ENCODE measurements around the gene NAALADL2. TPM values are rescaled to one million over a fixed set of nuclear protein-coding genes. Genes with fewer than 3 reads are reported as not detected.

NAALADL2 gene
- total RNA-seq, 1 donor: 54.5 TPM

GRCh38 chr3:175502155-175502554, 643.0 kb downstream of the NAALADL2 start:
- peak; percentile 1 for DNase-seq (ENCODE audit: low read depth)
- TF ChIP-seq, protein P1, sequence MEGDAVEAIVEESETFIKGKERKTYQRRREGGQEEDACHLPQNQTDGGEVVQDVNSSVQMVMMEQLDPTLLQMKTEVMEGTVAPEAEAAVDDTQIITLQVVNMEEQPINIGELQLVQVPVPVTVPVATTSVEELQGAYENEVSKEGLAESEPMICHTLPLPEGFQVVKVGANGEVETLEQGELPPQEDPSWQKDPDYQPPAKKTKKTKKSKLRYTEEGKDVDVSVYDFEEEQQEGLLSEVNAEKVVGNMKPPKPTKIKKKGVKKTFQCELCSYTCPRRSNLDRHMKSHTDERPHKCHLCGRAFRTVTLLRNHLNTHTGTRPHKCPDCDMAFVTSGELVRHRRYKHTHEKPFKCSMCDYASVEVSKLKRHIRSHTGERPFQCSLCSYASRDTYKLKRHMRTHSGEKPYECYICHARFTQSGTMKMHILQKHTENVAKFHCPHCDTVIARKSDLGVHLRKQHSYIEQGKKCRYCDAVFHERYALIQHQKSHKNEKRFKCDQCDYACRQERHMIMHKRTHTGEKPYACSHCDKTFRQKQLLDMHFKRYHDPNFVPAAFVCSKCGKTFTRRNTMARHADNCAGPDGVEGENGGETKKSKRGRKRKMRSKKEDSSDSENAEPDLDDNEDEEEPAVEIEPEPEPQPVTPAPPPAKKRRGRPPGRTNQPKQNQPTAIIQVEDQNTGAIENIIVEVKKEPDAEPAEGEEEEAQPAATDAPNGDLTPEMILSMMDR (IDR thresholded peaks at IDR 0.05; ENCODE audit: insufficient read depth, low read length): no peak
- no peak overlapping the region for H3K4me3 ChIP-seq (ENCODE audit: low read depth, low read length)

GRCh38 chr3:175511219-175511785, 652.2 kb downstream of the NAALADL2 start:
- DNase-seq (ENCODE audit: low read depth): no peak
- no peak overlapping the region for H3K4me3 ChIP-seq (ENCODE audit: low read depth, low read length)
- TF ChIP-seq, protein P1 (IDR thresholded peaks at IDR 0.05; ENCODE audit: insufficient read depth, low read length): no peak

DNA sequence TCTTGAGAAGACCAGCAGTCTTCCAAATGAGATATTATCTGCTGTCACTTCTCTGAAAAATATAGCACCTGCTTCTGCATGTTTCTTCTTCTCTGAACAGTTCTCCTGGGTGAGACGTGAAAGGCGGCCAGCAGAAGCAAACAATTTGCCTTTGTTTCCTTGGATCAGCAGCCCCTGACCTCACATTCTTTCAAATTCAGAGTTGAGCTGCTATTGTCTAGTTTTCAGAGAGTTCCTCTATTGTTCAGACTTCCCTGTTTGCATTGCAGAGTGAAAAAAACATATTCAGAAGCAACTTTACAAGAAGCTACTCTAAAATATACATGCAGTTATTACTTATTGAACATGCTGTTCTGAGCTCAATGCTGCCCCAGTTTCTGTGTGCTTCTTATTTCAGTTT, 653.6 kb downstream of the NAALADL2 start:
- TF ChIP-seq, protein P1 (IDR thresholded peaks at IDR 0.05; ENCODE audit: insufficient read depth, low read length): no peak
- DNase-seq (ENCODE audit: low read depth): no peak

DNA sequence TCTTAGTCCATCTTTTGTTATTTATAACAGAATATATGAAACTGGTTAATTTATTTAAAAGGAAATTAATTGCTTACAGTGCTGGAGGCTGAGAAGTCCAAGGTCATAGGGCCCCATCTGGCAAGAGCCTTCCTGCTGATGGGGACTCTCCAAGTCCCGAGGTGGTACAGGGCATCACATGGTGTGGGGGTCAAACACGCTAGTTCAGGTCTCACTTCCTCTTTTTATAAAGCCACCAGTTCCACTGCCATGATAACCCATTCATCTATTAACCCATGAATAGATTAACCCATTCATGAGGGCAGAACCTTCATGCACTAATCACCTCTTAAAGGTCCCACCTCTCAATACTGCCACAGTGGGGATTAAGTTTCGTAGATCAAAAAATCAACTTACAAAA, 659.3 kb downstream of the NAALADL2 start:
- TF ChIP-seq, protein P1 (IDR thresholded peaks at IDR 0.05; ENCODE audit: insufficient read depth, low read length): no peak
- H3K4me3 ChIP-seq (ENCODE audit: low read depth, low read length): no peak overlapping the region
- no peak for DNase-seq (ENCODE audit: low read depth)

More for the DNA sequence above, 653.6 kb downstream of the NAALADL2 start:
- H3K4me3 ChIP-seq (ENCODE audit: low read depth, low read length): no peak overlapping the region

GRCh38 chr3:175521406-175521805, 662.3 kb downstream of the NAALADL2 start:
- DNase-seq (ENCODE audit: low read depth): no peak
- TF ChIP-seq, protein P1 (IDR thresholded peaks at IDR 0.05; ENCODE audit: insufficient read depth, low read length): no peak
- H3K4me3 ChIP-seq (ENCODE audit: low read depth, low read length): no peak overlapping the region

DNA sequence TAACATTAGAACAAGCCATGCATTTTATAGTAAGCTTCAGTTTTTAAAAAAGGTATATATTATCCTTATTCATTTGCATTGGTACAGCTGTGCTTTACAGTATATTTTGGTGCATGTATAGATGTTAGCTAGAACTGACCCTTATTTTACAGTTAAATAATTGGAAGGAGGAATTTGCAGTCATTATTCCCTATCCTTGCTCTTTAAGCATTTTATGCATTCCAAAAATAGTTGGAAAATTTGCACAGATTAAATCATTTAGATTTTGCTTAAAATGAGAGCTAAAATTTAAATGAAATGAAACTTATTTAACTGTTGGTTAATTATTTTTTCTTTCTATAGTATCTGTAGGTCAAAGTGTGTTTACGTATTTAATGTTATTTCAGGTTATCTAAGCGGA, 667.1 kb downstream of the NAALADL2 start:
- peak overlapping the region; percentile 62 for H3K4me3 ChIP-seq (ENCODE audit: low read depth, low read length)
- TF ChIP-seq, protein P1 (IDR thresholded peaks at IDR 0.05; ENCODE audit: insufficient read depth, low read length): no peak
- no peak for DNase-seq (ENCODE audit: low read depth)

All from fibroblast of the aortic adventitia (primary cell).